GM23338 (cell line): ENCODE data around the gene SORL1.

ENCODE experiments used
- CREB1 ChIP-seq: fragments of 250-450 bp; sonication (Bioruptor Pico); IDR thresholded peaks from 2 replicates; pipeline ENCODE4 v1.5.0; 2020; ENCODE audit warnings: low read depth, mild to moderate bottlenecking, moderate library complexity
- EZH2 ChIP-seq: fragments of 200-600 bp; sonication (generic); IDR thresholded peaks from one replicate; pipeline ENCODE4 v1.8.0; 2017; ENCODE audit warnings: antibody characterized with exemption, mild to moderate bottlenecking, low read depth; ENCODE audit not compliant: unreplicated experiment
- EZH2phosphoT487 ChIP-seq: fragments of 200-600 bp; sonication (generic); IDR thresholded peaks from one replicate; pipeline ENCODE4 v1.8.1; 2018; ENCODE audit warnings: antibody characterized with exemption; ENCODE audit not compliant: unreplicated experiment
- JUNB ChIP-seq: IDR thresholded peaks from one replicate; pipeline ENCODE4 v1.6.1; 2016; ENCODE audit warnings: antibody characterized with exemption; ENCODE audit not compliant: unreplicated experiment
- POLR2AphosphoS5 ChIP-seq: IDR thresholded peaks from 2 replicates; pipeline ENCODE4 v1.6.1; 2016; ENCODE audit warnings: antibody characterized with exemption, low read depth
- STAT1 ChIP-seq: IDR thresholded peaks from one replicate; pipeline ENCODE4 v1.6.1; 2016; ENCODE audit warnings: antibody characterized with exemption; ENCODE audit not compliant: unreplicated experiment
- ZNF114 ChIP-seq: fragments of 250-450 bp; sonication (Bioruptor Pico); IDR thresholded peaks from 2 replicates; pipeline ENCODE4 v1.5.0; 2020; ENCODE audit warnings: mild to moderate bottlenecking, moderate library complexity
- ZNF331 ChIP-seq: fragments of 250-450 bp; sonication (Bioruptor Pico); IDR thresholded peaks from 2 replicates; pipeline ENCODE4 v1.5.0; 2020; ENCODE audit warnings: low read depth, mild to moderate bottlenecking, moderate library complexity
- TF ChIP-seq, protein P1 (sequence below), 2 experiments: fragments of 200-600 bp in 1 of 2; sonication (generic) in 1 of 2; conservative IDR thresholded peaks; 2 replicates each; pipeline versions ENCODE4 v1.5.1 to v1.6.1; 2016 to 2017; ENCODE audit warnings: antibody characterized with exemption in 2 of 2, low read depth in 2 of 2, mild to moderate bottlenecking in 2 of 2, moderate library complexity in 1 of 2
- TF ChIP-seq, protein P2 (sequence below): IDR thresholded peaks from 2 replicates; pipeline ENCODE4 v1.6.1; 2016; ENCODE audit warnings: antibody characterized with exemption
- TF ChIP-seq, protein P3 (sequence below): IDR thresholded peaks from one replicate; pipeline ENCODE4 v1.6.1; 2018; ENCODE audit warnings: antibody characterized with exemption; ENCODE audit not compliant: unreplicated experiment
- TF ChIP-seq, protein P4 (sequence below): fragments of 250-450 bp; sonication (Bioruptor Pico); IDR thresholded peaks from 2 replicates; pipeline ENCODE4 v1.5.0; 2020; ENCODE audit warnings: mild to moderate bottlenecking, moderate library complexity

DNA sequence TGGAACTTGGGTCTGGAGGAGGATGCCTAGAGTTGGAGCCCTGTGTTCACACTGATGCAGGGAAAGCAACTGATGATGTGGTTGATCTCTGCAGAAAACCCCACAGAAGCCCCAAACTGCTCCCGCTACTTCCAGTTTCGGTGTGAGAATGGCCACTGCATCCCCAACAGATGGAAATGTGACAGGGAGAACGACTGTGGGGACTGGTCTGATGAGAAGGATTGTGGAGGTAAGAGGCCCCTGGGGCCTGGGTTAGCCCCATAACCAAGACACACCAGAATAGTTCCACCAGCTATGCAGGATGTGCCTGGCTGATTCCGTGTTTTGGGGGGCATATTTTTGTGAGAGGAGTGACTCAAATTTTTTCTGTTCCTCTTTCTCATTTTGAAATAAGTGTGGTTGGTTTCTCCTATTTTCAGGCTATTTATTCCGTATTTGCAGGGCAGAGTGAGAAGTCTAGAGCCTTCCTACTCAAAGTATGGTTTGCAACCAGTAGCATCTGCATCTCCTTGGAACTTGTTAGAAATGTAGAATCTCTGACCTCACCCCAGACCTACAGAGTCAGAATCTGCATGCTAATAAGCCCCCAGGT lies 137.9 kb downstream of the SORL1 start:
- no peak for TF ChIP-seq EZH2
- TF ChIP-seq, protein P1, sequence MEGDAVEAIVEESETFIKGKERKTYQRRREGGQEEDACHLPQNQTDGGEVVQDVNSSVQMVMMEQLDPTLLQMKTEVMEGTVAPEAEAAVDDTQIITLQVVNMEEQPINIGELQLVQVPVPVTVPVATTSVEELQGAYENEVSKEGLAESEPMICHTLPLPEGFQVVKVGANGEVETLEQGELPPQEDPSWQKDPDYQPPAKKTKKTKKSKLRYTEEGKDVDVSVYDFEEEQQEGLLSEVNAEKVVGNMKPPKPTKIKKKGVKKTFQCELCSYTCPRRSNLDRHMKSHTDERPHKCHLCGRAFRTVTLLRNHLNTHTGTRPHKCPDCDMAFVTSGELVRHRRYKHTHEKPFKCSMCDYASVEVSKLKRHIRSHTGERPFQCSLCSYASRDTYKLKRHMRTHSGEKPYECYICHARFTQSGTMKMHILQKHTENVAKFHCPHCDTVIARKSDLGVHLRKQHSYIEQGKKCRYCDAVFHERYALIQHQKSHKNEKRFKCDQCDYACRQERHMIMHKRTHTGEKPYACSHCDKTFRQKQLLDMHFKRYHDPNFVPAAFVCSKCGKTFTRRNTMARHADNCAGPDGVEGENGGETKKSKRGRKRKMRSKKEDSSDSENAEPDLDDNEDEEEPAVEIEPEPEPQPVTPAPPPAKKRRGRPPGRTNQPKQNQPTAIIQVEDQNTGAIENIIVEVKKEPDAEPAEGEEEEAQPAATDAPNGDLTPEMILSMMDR (conservative IDR thresholded peaks at IDR 0.05; ENCODE audit: low read depth in 2 of 2) = no peak
- no peak for TF ChIP-seq EZH2phosphoT487
- TF ChIP-seq, protein P2, sequence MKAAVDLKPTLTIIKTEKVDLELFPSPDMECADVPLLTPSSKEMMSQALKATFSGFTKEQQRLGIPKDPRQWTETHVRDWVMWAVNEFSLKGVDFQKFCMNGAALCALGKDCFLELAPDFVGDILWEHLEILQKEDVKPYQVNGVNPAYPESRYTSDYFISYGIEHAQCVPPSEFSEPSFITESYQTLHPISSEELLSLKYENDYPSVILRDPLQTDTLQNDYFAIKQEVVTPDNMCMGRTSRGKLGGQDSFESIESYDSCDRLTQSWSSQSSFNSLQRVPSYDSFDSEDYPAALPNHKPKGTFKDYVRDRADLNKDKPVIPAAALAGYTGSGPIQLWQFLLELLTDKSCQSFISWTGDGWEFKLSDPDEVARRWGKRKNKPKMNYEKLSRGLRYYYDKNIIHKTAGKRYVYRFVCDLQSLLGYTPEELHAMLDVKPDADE = no peak
- TF ChIP-seq CREB1 (CRISPR knock-in tag) = no peak
- no peak for TF ChIP-seq STAT1
- TF ChIP-seq, protein P3, sequence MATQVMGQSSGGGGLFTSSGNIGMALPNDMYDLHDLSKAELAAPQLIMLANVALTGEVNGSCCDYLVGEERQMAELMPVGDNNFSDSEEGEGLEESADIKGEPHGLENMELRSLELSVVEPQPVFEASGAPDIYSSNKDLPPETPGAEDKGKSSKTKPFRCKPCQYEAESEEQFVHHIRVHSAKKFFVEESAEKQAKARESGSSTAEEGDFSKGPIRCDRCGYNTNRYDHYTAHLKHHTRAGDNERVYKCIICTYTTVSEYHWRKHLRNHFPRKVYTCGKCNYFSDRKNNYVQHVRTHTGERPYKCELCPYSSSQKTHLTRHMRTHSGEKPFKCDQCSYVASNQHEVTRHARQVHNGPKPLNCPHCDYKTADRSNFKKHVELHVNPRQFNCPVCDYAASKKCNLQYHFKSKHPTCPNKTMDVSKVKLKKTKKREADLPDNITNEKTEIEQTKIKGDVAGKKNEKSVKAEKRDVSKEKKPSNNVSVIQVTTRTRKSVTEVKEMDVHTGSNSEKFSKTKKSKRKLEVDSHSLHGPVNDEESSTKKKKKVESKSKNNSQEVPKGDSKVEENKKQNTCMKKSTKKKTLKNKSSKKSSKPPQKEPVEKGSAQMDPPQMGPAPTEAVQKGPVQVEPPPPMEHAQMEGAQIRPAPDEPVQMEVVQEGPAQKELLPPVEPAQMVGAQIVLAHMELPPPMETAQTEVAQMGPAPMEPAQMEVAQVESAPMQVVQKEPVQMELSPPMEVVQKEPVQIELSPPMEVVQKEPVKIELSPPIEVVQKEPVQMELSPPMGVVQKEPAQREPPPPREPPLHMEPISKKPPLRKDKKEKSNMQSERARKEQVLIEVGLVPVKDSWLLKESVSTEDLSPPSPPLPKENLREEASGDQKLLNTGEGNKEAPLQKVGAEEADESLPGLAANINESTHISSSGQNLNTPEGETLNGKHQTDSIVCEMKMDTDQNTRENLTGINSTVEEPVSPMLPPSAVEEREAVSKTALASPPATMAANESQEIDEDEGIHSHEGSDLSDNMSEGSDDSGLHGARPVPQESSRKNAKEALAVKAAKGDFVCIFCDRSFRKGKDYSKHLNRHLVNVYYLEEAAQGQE = no peak
- no peak for TF ChIP-seq POLR2AphosphoS5
- no peak for TF ChIP-seq ZNF331 (CRISPR knock-in tag)
- no peak for TF ChIP-seq JUNB
- TF ChIP-seq, protein P4, sequence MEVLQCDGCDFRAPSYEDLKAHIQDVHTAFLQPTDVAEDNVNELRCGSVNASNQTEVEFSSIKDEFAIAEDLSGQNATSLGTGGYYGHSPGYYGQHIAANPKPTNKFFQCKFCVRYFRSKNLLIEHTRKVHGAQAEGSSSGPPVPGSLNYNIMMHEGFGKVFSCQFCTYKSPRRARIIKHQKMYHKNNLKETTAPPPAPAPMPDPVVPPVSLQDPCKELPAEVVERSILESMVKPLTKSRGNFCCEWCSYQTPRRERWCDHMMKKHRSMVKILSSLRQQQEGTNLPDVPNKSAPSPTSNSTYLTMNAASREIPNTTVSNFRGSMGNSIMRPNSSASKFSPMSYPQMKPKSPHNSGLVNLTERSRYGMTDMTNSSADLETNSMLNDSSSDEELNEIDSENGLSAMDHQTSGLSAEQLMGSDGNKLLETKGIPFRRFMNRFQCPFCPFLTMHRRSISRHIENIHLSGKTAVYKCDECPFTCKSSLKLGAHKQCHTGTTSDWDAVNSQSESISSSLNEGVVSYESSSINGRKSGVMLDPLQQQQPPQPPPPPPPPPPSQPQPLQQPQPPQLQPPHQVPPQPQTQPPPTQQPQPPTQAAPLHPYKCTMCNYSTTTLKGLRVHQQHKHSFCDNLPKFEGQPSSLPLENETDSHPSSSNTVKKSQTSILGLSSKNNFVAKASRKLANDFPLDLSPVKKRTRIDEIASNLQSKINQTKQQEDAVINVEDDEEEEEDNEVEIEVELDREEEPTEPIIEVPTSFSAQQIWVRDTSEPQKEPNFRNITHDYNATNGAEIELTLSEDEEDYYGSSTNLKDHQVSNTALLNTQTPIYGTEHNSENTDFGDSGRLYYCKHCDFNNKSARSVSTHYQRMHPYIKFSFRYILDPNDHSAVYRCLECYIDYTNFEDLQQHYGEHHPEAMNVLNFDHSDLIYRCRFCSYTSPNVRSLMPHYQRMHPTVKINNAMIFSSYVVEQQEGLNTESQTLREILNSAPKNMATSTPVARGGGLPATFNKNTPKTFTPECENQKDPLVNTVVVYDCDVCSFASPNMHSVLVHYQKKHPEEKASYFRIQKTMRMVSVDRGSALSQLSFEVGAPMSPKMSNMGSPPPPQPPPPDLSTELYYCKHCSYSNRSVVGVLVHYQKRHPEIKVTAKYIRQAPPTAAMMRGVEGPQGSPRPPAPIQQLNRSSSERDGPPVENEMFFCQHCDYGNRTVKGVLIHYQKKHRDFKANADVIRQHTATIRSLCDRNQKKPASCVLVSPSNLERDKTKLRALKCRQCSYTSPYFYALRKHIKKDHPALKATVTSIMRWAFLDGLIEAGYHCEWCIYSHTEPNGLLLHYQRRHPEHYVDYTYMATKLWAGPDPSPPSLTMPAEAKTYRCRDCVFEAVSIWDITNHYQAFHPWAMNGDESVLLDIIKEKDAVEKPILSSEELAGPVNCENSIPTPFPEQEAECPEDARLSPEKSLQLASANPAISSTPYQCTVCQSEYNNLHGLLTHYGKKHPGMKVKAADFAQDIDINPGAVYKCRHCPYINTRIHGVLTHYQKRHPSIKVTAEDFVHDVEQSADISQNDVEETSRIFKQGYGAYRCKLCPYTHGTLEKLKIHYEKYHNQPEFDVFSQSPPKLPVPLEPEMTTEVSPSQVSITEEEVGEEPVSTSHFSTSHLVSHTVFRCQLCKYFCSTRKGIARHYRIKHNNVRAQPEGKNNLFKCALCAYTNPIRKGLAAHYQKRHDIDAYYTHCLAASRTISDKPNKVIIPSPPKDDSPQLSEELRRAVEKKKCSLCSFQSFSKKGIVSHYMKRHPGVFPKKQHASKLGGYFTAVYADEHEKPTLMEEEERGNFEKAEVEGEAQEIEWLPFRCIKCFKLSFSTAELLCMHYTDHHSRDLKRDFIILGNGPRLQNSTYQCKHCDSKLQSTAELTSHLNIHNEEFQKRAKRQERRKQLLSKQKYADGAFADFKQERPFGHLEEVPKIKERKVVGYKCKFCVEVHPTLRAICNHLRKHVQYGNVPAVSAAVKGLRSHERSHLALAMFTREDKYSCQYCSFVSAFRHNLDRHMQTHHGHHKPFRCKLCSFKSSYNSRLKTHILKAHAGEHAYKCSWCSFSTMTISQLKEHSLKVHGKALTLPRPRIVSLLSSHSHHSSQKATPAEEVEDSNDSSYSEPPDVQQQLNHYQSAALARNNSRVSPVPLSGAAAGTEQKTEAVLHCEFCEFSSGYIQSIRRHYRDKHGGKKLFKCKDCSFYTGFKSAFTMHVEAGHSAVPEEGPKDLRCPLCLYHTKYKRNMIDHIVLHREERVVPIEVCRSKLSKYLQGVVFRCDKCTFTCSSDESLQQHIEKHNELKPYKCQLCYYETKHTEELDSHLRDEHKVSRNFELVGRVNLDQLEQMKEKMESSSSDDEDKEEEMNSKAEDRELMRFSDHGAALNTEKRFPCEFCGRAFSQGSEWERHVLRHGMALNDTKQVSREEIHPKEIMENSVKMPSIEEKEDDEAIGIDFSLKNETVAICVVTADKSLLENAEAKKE (CRISPR knock-in tag) = no peak
- no peak for TF ChIP-seq ZNF114 (CRISPR knock-in tag)
